NCI-H1105 treated with DMSO at 0.1 percent for 48 hours (cell line): ENCODE measurements around the gene PTPN5.

Experiments used
- DNase-seq: peaks from one replicate; lab custom pipeline; 2025; lab: John Stamatoyannopoulos, UW

The PTPN5 gene

DNA sequence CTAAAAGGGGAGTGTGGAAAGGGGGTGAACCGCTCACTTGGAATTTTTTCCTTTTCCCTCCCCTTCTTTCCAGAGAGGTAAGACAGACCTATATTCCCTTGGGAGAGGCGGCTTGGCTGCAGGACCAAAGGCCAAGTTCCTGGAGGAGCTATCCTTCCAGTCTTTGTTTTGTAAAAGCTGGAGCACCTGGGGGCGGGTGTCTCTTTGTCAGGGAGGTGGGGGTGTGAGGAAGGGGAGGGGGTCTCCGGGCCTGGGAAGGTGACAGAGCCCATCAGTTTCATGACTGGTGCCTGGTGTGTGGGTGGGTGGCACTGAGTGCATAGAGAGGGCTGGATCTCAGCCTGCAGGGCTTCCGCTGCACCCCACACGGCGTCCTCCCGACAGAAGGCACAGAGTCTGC lies 18.5 kb downstream of the PTPN5 start:
- DNase-seq: no peak

DNA sequence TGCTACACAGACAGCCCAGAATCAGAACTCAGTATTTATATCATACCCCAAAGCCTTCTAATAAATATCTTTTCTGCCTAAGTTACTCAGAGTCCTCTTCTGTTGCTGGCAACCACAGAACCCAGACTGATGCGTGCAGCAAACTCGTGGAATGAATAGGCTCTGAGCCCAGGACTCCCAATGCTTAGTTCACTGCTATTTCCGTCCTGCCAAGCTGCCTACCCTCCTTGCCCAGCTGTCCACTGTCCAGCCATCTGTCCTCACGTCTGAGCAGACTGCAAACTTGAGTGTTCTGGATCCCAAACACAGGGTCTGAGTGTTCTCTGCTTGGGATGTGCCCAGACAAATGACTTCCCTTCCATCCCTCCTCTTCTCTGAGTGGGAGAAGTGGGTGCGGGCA lies 19.4 kb downstream of the PTPN5 start:
- no peak for DNase-seq

DNA sequence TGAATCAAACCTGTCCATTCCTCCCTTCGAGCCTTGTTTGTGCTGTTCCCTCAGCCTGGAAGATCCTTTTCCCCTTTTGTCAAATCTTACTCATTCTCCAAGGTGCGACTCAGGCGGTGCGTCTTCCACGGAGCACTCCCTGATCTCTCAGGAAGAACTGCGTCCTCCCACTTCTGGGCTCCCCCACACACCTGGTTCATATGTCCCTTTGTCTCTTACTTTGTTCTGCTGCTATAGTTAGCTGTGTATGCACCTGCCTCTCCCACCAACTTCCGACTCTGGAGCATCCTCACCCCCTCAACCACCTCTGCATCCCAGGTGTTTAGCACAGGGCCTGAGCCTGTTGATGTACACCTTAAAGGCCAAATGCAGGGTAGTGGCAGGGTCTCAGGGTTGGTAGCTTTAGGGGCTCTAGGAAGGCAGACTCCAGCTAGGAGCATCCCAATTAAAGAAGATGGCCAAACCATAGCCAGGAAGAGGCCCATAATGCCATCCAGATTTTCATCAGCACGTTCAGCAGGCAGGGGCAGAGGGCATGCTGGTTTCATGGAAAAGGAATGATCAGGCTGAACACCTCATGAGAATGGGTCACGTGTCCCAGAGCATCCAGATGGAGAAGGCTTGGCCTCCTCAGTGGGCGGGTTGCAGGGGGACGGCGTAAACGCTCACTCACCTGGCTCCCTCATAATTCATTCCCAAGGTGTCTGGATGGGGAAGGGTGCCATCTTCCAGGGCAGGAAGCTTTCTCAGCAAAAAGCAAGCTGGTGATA lies 20.1 kb downstream of the PTPN5 start:
- no peak for DNase-seq

DNA sequence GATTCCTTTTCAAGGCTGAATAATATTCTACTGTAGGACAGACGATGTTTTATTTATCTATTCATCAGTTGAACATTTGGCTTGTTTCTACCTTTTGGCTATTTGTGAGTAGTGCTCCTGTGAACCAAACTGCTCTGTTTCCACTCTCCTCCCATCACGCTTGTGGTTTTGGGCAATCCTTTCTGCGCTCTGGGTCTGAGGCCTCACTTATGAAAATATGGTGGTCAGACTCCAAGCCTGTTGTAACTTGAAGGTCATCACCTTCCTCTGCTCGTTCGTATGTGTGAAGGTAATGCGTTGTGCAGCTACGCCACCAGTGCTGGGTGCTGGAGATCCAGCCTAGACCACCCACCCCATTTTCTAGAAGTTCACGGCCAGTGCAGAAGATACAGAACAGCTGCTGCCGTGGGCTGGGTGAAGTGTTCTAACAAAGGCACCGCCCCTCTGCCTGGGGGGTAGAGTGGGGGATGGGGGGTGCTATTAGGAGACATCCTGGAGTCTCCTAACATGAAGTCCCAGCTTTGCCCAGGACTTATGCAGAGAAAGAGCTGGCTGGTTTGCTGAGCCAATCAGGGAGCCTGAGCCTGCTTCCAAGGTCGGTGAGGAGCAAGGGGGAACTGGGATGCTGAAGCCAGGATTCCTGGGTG lies 21.0 kb downstream of the PTPN5 start:
- no peak for DNase-seq

DNA sequence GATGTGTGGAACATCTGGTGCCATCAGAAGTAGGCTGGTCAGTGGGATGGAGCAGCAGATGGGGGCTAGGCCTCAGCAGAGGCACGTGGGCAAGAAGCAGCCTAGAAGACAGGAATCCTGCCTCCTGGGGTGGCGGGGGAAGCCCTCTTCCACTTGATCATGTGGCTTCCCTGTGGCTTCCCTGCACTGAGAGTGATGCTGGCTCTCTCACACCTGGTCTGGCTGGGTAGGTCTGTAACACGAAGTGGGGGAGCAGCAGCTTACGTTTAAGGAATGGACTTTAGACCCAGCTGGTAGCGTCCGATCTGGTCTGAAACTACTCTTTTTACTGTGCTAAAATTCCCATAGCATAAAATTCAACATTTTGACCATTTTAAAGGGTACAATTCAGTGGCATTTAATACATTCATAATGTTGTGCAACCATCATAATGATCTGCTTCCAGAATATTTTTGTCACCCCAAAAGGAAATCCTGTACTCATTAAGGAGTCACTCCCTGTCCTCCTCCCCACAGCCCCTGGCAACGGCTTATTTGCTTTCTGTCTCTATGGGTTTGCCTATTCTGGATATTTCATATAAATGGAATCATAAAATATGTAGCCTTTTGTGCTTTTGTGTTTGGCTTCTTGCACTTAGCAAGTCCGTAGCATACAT lies 21.7 kb downstream of the PTPN5 start:
- no peak for DNase-seq

DNA sequence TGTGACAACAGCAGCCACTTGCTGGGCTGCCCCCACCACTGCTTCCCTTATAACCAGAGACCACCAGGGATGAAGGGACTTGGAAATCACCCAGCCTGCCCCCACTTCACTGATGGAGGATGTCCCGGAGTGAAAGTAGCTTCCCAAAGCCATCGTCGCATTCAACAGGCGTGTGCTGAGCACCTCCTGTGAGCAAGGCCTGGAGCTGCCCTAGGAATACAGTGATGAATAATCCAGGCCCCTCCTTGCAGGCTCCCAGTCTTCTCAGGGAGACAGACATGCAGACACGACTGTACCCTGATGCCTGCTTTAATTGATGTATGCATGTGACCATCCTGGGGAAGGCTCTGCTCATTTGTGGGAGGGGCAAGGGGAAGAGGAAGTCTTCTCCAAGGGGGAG lies 22.6 kb downstream of the PTPN5 start:
- no peak for DNase-seq

DNA sequence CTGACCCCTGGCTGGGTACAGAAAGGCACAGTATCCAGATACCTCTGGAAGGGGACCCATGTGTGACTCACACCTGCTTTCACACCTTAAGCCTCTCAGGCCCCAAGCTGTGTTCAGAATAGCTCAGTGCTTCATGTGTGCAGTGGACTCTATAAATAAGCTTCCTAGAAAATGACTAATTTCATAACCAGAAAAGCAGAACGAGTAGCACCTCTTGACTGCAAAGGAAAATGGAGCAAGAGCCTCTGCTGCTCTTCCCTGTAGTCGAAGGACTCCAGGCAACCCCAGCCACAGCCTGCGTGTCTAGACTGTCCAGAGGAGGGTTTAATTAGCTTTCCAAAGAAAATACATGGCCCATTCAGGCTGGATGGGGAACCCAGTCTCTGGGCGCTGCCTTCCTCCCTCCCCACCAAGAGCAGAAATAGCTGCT lies 23.1 kb downstream of the PTPN5 start:
- no peak for DNase-seq

DNA sequence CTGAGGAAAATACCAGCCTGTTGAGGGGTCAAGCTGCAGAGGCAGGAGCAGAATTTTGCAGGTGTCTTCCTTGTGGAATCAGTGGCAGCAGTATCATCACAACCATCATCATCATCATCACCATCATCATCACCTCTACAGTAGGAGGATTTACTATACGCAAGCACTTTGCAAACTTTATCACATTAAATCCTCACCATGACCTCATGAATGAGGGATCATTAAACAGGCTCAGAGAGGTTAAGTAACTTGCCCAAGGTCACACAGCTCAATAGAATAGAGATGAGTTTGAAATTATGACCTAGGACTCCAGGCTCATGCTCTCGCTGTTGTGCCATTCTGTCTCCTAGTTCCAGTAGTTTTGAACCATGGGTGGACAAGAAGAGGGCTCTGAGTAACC lies 25.6 kb downstream of the PTPN5 start:
- no peak for DNase-seq

DNA sequence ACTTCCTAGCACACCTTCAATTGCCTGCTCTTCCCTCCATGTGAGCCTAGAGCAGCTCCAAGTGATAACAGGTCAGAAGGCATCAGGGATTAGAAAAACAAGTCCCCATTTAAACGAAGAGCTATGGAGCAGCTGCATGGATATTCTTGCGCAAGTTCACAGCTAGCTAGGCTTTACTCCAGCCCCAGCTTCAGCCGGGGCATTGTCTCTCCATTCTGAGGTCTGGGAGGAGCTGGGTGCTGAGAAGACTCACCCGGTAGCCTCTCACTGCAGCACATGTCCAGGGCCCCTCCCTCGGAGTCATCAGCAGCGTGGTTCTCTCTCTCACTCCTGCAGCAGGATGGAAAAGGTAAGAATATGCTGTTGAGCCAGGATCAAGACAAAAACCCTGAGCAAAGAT lies 26.0 kb downstream of the PTPN5 start:
- no peak for DNase-seq

DNA sequence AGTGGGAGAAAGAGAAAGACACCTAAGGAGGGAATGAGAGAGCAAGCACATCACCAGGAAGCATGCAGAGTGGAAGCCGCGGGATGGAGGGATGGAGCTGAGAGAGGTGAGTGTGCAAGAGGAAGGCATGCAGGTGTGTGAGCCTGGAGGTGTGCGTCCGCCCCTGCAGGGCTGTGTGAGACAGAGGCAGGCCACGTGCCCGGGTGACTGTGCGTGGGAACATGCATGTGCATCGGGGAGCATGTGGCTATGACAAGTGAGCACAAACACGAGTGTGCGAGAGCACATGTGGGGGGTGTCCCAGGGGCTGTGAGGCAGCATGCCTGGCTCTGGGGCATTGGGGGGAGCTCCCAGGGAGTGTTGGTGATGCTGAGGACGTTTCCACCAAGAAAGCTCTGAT lies 29.9 kb downstream of the PTPN5 start:
- DNase-seq: no peak

DNA sequence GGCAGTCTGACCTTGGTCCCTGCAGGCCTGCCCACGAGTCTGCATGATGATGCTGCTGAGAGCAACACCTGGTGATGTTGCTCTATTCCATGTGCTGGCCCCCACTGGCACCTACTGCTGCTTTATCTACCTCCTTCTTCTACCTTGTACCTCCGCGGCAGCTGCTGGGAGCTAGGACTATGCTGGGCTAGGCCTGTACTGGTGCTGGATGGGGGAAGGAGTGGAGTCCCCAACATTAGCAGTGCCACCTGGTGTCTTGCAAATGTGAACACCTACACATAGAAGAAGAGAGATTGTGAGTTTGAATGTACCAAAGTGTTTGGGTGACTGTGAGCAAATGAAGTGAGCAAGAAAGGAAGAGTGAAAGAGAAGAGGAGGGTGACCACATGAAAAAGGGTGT lies 30.5 kb downstream of the PTPN5 start:
- DNase-seq: no peak

DNA sequence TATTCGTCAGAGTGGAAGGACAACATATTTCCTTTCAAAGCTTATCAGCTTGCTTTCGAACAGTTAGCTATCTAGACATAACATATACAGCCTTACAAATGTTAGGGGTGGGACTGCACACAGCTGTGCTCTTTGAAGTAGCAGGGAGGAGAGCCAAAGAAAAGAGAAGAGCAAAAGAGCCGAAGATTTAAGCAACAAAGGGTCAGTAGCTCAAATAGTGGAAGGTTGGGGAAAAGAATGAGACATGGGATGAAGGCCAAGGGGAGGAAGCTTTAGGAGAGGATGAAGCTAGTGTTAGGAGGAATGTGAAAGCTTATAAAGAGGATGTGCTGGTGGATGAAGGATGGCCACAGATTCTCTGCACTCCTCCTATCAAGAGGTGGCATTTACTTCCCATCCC lies 33.8 kb downstream of the PTPN5 start:
- DNase-seq: no peak

DNA sequence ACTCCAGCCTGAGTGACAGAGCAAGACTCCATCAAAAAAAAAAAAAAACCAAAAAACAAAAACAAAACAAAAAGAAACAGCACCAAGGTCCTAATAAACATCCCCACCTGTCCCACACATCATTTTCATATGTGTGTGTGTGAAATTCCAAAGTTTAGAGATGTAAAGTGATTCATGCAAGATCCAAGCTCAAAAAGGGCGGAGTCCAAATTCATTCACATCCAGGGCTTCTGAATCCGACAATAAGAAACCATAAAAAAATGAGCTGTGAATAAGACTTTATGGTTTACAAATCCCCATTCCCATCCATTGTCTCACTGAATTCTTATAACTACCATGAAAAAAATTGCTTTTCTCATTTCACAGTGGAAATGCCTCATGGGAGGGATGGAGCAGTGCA lies 34.7 kb downstream of the PTPN5 start:
- DNase-seq: no peak

DNA sequence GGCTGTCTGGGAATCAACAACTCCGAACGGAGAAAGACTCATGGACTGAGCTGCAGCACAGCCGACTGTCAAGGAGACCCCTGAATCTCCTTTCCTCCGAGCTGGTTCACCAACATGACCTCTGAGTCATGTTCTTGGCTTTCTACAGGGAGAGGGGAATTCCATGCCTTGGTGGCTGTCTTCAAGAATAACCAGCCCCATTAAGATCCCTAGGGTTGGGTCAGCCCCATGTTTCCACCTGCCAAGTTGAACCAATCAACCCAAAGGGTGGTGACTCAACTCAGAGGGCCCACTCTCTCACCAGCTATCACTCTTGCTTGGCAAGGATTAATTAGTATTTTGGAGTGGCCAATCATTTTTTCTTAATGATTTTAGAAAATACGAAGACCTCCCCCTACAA lies 37.3 kb downstream of the PTPN5 start:
- no peak for DNase-seq

DNA sequence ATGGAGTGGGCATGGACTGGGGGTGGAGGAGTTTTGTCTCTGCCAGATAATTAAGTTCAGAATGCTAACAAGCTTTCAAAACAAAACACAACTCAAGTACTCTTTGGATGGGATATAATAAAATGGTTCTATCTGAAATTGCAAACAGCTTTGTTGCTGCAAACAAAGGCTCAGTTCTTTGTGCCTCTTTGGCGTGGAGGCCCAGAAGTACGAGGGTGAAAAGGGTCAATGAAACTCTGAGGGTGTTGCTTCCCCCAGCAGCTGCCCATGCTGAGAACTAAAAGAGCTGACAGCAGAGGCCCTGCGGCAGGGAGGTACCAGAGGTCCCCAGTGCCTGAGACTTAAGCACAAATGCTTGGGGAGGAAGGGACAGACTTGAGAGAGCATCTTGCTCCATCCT lies 39.1 kb downstream of the PTPN5 start:
- peak; percentile 18 for DNase-seq

DNA sequence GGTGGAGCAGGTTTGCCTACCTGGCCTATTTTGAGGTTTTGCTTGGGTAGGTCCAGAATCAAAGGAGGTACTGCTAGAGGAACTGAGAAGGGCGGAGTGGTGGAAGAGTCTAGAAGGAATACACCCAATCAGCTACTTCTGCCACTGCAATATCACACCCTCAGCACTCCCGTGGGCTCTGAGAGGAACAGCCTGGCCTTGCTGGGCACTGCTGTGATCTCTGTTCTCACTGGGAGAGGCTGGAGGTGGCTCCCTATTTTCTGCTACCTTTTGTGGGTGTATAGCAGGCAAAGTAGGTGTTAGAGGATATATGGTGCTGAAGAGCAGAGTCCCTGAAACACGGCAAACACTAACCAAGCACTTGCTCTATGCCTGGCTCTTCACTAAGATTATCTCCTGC lies 40.7 kb downstream of the PTPN5 start:
- no peak for DNase-seq

DNA sequence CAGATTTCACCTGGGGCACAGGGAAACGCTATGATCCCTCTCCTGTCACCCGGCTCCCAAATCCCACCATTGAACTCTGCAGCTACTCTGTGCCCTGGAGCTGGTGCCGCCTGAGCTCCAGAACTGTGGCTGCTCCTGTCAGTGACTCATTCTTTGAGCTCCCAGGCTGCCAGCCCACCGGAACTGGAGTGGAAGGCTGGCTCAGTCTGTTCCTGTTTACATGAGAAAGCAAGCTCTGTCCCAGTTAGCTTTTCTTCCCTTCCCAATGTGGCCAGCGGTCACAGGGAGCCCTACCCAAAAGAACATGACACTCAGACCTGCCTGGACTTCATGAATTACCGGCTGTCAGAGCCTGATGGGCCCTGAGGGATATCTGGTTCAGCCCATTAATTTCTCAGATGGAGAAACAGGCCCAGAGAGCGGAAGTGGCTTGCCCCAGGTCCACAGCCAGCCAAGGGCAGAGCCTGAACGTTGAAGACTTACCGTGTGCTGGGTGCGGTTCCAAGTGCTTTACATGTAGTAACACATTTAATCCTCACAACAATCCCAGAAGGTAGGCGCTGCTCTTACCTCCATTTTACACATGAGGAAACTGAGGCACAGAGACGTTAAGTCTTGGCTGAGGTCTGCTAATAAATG lies 41.8 kb downstream of the PTPN5 start:
- DNase-seq: no peak

DNA sequence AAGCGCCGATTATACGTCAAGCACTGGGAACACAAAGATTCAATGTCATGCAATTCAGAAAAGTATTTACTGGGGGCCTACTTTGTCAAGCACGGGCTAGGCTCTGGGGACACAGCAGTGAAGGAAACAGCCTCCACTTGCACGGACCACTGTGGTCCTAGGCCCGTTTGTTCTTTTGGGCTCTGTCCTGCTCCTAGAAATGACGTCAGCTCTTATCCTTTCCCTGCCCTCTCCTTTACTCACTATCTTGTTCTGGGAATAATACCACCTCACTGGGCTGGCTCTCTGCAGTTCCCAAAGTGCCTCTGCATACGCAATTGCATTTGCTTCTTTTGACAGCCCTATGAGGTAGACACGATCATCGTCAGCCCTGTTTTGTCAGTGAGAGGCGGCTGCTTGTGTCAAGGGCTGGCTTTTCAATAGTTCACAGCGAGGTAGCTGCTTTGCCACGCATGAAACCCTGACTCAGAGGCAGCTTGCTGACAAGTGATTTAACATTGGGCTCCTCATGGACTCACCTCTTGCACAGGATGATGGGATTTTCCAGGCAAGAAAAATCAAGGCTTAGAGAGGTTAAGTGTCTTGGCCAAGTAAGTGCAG lies 42.7 kb downstream of the PTPN5 start:
- DNase-seq: no peak

DNA sequence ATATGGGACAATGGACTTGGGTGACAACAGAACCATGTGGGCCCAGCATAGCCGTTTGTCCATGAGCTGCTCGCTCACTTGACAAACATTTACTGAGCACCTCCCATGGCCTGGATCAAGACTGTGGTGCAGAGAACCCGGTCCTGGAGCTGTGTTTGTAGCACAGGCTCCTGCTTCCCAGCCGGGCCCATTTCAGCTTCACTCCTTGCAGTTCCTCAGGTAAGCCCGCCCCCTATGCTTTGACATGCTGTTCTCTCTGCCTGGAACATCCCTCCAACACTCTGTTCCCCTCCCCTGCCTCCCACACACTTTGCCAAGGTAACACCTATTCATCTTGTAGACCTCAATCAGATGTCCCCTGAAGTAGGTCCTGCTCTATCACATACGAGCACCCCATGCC lies 46.3 kb downstream of the PTPN5 start:
- DNase-seq: no peak

DNA sequence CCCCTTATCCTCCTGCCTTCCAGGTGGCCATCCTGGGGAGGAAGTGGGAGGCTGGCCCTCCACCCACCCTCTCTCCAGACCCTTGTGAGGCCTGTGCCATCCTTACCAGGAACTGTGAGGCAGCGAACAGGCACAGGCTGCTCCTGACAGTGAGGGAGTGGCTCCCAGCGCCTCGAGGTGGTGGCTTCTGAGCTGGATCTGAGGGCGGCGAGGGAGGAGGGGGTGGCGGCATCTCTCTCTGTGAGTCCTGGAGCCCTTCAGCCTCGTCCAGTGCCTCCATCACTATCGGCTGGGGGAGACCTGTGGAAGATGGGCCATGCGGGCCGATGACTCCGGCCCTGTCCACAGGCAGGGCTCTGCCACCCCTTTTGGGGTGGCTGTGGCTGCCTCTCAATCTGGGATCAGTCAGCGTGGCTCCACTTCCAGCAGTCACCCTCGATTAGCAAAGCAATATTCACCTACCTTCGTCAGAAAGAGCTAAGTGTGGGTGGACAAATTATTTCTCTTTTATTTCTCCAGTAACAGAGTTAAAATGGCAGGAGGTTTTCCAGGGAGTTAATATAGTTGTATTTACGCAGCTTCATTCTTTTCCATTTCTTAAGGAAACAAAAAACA lies 47.6 kb downstream of the PTPN5 start:
- no peak for DNase-seq

DNA sequence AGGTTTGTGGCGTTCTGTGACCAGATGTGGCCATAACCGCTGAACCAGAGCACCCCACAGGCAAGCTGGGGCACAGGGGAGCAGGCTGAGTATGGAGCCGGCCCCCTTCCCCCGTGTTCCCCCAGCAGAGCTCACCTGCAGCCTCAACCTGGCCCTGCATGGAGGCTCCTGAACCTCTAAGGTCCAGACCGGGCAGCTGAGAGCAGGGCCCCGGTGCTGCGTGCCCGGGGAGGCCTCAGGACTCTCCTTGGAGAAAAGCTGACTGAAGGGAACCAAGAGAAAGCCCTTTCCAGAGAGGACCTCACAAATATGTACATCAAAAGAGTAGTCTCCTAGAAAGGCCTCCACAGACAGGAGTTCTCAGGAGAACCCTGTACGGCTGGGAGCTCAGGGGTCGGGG lies 48.2 kb downstream of the PTPN5 start:
- DNase-seq: no peak

DNA sequence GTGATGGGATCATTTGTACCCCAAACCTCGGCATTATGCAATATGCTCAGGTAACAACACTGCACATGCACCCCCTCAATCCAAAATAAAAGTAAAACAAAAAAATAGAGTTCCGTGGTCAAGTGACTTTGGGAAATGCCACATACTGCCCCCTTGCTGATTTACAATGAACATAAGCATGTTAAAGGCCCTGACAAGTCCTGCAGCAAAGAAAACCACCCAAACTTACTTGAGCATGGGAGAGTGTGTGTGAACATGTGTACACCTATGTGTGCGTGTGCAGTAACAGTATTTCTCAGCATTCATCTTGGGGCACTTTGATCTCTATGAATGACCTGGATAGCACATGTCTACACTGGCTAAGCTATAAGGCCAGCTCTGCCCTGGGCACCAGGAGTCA lies 49.8 kb downstream of the PTPN5 start:
- no peak for DNase-seq
